T-helper 1 cell treated with Interleukin-12 subunit alpha and Interleukin-12 subunit beta and Interleukin-4 antibody, amounts not matched to agents 30 μg/mL and 1 μg/mL, for 36 hours (primary cell): ENCODE data around the gene PINLYP.
A peak's percentile ranks its signal among the peaks of the same experiment; 100 is the strongest.
"Not testable (repeated sequence)": the region's sequence is repeated elsewhere in the genome, so short reads cannot be mapped to it uniquely, and the experiment has no call there.

Source experiments
- H3K27ac Mint-ChIP-seq: one replicate; pipeline ENCODE4 v1.8.0; 2021; ENCODE audit warnings: mild to moderate bottlenecking, mixed read lengths
- H3K27me3 Mint-ChIP-seq: one replicate; pipeline ENCODE4 v1.8.0; 2021; ENCODE audit warnings: low read depth, mixed read lengths
- H3K36me3 Mint-ChIP-seq: one replicate; pipeline ENCODE4 v1.8.0; 2021; ENCODE audit warnings: low read depth, mixed read lengths
- H3K4me1 Mint-ChIP-seq: one replicate; pipeline ENCODE4 v1.8.0; 2021; ENCODE audit warnings: low read depth, mixed read lengths
- H3K4me3 Mint-ChIP-seq: one replicate; pipeline ENCODE4 v1.8.0; 2021; ENCODE audit warnings: mild to moderate bottlenecking, moderate library complexity, mixed read lengths
- H3K9me3 Mint-ChIP-seq: one replicate; pipeline ENCODE4 v1.8.0; 2021; ENCODE audit warnings: mixed read lengths

Gene PINLYP

GRCh38 chr19:43541920-43542650, 33.5 kb upstream of the PINLYP start:
- H3K4me1 Mint-ChIP-seq = no peaks in the 10 kb centered on the region
- H3K4me3 Mint-ChIP-seq = no peak overlapping the region
- H3K9me3 Mint-ChIP-seq = peaks cover 6% of the 10 kb centered on the region

DNA sequence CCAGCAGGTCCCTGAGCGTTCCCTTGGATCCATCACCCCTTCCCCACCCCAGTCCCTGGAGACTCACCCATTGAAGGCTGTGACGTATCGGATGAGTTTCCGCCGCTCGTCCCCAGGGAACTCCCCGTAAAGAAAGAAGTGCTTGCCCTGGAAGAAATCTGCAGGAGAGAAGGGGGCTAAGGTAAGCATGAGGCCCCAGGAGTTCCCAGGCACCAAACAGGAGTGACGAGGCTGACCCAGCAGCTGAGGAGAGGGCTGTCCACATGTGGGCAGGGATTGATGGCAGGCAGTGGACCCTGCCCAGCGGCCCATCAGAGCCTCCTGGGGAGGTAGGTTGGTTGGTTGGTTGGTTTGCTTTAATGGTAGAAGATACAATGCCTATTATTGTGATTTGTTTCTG, 31.5 kb upstream of the PINLYP start:
- Mint-ChIP-seq H3K27me3 (no peaks in the 10 kb centered on the region), H3K9me3 (peaks cover 3% of the 10 kb centered on the region), H3K36me3 (peaks cover 32% of the 10 kb centered on the region), H3K4me1 (no peaks in the 10 kb centered on the region), H3K27ac (no peak overlapping the region), H3K4me3 (no peak overlapping the region)

More at GRCh38 chr19:43541920-43542650, 33.5 kb upstream of the PINLYP start:
- H3K36me3 Mint-ChIP-seq = peaks cover 44% of the 10 kb centered on the region
- no peaks in the 10 kb centered on the region for H3K27me3 Mint-ChIP-seq
- H3K27ac Mint-ChIP-seq = no peak overlapping the region

GRCh38 chr19:43545276-43545675, 30.3 kb upstream of the PINLYP start:
- Mint-ChIP-seq H3K27me3 (no peaks in the 10 kb centered on the region), H3K4me3 (no peak overlapping the region), H3K4me1 (no peaks in the 10 kb centered on the region), H3K9me3 (no peaks in the 10 kb centered on the region), H3K36me3 (peaks cover 22% of the 10 kb centered on the region), H3K27ac (no peak overlapping the region)

DNA sequence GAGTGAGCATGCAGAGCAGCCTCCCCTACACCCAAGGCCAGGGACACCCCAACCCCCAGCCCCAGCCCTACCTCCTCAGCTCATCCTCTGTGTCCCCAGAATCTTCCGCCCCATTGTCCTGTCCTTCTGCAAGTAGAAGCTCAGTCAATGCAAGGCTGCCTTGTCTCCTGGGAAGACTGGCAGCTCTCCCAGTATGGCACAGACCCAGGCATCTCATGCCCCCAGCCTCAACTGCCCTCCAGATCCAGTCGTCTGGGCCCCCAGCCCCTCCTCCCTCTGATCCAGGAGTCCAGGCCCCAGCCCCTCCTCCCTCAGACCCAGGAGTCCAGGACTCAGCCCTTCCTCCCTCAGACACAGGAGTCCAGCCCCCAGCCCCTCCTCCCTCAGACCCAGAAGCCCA, 29.6 kb upstream of the PINLYP start:
- Mint-ChIP-seq H3K36me3 (peaks cover 18% of the 10 kb centered on the region), H3K4me3 (no peak overlapping the region), H3K4me1 (no peaks in the 10 kb centered on the region), H3K27me3 (no peaks in the 10 kb centered on the region), H3K27ac (no peak overlapping the region), H3K9me3 (no peaks in the 10 kb centered on the region)

GRCh38 chr19:43546581-43546980, 29.0 kb upstream of the PINLYP start:
- Mint-ChIP-seq H3K4me1 (no peaks in the 10 kb centered on the region), H3K36me3 (peaks cover 21% of the 10 kb centered on the region), H3K27me3 (no peaks in the 10 kb centered on the region), H3K4me3 (no peak overlapping the region), H3K27ac (no peak overlapping the region), H3K9me3 (no peaks in the 10 kb centered on the region)

DNA sequence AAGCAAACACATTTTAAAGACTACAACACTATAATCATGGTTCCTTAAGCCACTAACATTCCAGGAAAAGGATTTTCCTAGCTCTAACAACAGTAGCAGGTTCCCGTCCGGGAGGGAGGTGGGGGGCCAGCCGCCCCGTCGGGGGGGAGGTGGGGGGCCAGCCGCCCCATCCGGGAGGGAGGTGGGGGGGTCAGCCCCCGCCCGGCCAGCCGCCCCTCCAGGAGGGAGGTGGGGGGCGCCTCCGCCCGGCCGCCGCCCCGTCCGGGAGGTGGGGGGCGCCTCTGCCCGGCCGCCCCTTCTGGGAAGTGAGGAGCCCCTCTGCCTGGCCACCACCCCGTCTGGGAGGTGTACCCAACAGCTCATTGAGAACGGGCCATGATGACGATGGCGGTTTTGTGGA, 27.7 kb upstream of the PINLYP start:
- not testable (repeated sequence) for H3K4me3 Mint-ChIP-seq, H3K9me3 Mint-ChIP-seq, H3K4me1 Mint-ChIP-seq, H3K27ac Mint-ChIP-seq, H3K27me3 Mint-ChIP-seq
- peaks cover 19% of the 10 kb centered on the region for H3K36me3 Mint-ChIP-seq

- Mint-ChIP-seq H3K27ac (no peak overlapping the region), H3K9me3 (no peaks in the 10 kb centered on the region), H3K4me3 (no peak overlapping the region), H3K36me3 (peaks cover 18% of the 10 kb centered on the region), H3K4me1 (no peaks in the 10 kb centered on the region), H3K27me3 (no peaks in the 10 kb centered on the region)
Observed at GRCh38 chr19:43548706-43549105, 26.9 kb upstream of the PINLYP start.

DNA sequence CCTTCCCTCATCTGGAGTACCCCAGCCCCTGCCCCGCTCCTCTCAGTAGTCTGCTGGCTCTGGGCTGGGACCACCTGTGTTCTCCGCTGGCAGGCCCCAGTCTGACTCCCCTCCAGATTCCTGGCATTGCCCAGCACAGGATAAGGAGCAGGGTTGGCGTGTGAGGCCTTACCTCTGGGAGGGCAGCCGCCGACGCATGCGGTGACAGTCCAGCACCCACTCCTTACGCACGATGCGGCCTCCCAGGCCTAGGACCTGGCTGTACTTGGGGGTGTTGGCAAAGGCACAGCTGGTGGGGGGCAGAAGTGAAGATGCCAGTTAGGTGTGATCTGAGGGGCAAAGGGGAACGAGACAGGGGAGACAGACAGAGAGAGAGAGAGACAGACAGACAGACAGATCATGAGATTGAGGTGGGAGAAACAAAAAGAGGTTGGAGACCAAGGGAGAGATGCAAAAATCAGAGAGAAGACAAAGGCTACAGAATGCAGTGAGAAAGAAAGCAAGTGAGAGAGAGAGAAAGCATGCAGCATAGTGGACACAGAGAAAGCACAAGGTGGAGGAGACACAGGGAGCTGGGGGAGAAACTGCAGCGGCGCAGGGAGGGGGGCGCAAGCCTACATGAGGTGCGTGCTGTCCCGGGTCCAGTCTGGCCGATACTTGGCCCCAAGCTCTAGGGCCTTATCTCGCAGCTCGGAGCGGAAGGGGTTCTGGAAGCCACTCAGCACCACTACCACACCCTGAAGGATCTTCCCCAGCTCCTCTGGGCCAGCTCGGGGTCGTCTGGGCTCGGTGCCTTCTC, 24.0 kb upstream of the PINLYP start:
- Mint-ChIP-seq H3K27ac (no peak overlapping the region), H3K9me3 (no peaks in the 10 kb centered on the region), H3K27me3 (no peaks in the 10 kb centered on the region), H3K36me3 (peaks cover 17% of the 10 kb centered on the region), H3K4me3 (no peak overlapping the region), H3K4me1 (peaks cover 6% of the 10 kb centered on the region)

DNA sequence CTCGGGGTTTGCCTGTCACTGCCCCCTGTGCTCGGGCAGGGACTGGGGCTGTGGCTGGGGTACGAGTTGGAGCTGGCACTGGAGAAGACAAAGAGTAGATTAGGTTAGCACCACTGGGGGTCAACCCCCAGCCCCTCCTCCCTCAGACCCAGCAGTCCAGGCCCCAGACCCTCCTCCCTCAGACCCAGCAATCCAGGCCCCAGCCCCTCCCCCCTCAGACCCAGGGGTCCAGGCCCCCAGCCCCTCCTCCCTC, 23.5 kb upstream of the PINLYP start:
- Mint-ChIP-seq H3K36me3 (peaks cover 17% of the 10 kb centered on the region), H3K4me1 (peaks cover 6% of the 10 kb centered on the region), H3K27ac (no peak overlapping the region), H3K4me3 (no peak overlapping the region), H3K9me3 (no peaks in the 10 kb centered on the region), H3K27me3 (no peaks in the 10 kb centered on the region)

GRCh38 chr19:43552616-43553015, 23.0 kb upstream of the PINLYP start:
- H3K27ac Mint-ChIP-seq = no peak overlapping the region
- H3K4me3 Mint-ChIP-seq = no peak overlapping the region
- no peaks in the 10 kb centered on the region for H3K9me3 Mint-ChIP-seq

GRCh38 chr19:43553656-43554055, 21.9 kb upstream of the PINLYP start:
- Mint-ChIP-seq H3K4me1 (peaks cover 6% of the 10 kb centered on the region), H3K4me3 (no peak overlapping the region), H3K27me3 (no peaks in the 10 kb centered on the region), H3K9me3 (no peaks in the 10 kb centered on the region), H3K27ac (no peak overlapping the region), H3K36me3 (peaks cover 20% of the 10 kb centered on the region)

More at GRCh38 chr19:43552616-43553015, 23.0 kb upstream of the PINLYP start:
- Mint-ChIP-seq H3K27me3 (no peaks in the 10 kb centered on the region), H3K36me3 (peaks cover 20% of the 10 kb centered on the region), H3K4me1 (peaks cover 6% of the 10 kb centered on the region)

GRCh38 chr19:43554317-43554895, 21.2 kb upstream of the PINLYP start:
- Mint-ChIP-seq H3K27ac (no peak overlapping the region), H3K4me1 (peaks cover 6% of the 10 kb centered on the region), H3K9me3 (no peaks in the 10 kb centered on the region), H3K4me3 (no peak overlapping the region), H3K27me3 (no peaks in the 10 kb centered on the region), H3K36me3 (peaks cover 20% of the 10 kb centered on the region)

DNA sequence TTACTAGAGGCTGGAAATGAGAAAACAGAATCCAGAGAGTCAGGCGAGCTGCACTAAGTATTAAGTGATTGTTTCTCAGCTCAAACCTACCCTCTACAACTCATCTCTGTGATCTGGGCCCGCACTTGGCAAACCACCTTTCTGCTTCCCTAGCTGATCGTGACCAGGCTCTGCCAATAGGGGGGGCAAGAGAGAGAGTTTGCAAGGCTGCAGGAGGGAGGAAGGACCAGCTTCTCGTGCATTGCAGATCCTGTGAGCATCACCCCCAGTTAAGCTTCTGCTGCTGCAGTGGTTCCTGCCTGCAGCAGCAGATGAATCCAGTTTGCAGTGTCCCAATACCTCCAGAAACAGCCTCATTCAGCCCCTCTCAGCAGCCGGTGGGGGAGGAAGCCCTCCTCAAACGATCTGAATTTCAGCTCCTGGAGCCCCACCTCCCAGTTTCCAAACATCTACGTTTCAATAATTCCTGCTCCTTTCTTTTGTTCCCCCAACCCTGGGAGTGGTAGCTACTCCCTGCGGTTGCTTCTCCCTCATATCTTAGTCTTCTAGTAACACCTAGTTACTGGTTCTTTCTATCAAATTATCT, 20.3 kb upstream of the PINLYP start:
- peak overlapping the region; percentile 49 for H3K27ac Mint-ChIP-seq
- H3K36me3 Mint-ChIP-seq = peaks cover 20% of the 10 kb centered on the region
- H3K4me3 Mint-ChIP-seq = no peak overlapping the region
- H3K27me3 Mint-ChIP-seq = no peaks in the 10 kb centered on the region
- H3K9me3 Mint-ChIP-seq = no peaks in the 10 kb centered on the region
- H3K4me1 Mint-ChIP-seq = peaks cover 6% of the 10 kb centered on the region

GRCh38 chr19:43560687-43561086, 14.9 kb upstream of the PINLYP start:
- Mint-ChIP-seq H3K27ac (no peak overlapping the region), H3K4me3 (no peak overlapping the region), H3K4me1 (peaks cover 28% of the 10 kb centered on the region)

More at GRCh38 chr19:43560687-43561086, 14.9 kb upstream of the PINLYP start:
- no peaks in the 10 kb centered on the region for H3K27me3 Mint-ChIP-seq
- H3K36me3 Mint-ChIP-seq = peaks cover 25% of the 10 kb centered on the region
- H3K9me3 Mint-ChIP-seq = no peaks in the 10 kb centered on the region
